GM12891 (cell line): ENCODE measurements around the gene GIMAP8.

Experiments
- DNase-seq: peaks from one replicate; pipeline ENCODE4 v3.0.0; 2011; ENCODE audit warnings: low spot score; ENCODE audit not compliant: insufficient read length
- FAIRE-seq: peaks from 2 replicates; lab custom pipeline; 2011; peaks lifted over from hg19 to GRCh38; lab: Jason Lieb, UNC
- PAX5 ChIP-seq: IDR thresholded peaks from 2 replicates; pipeline ENCODE4 v1.6.1; 2011; ENCODE audit warnings: low read length, moderate library complexity, mild to moderate bottlenecking; ENCODE audit not compliant: insufficient read depth, severe bottlenecking
- POLR2A ChIP-seq: IDR thresholded peaks from 2 replicates; pipeline ENCODE4 v1.6.1; 2011; ENCODE audit warnings: low read depth, low read length, control low read depth
- POLR2AphosphoS5 ChIP-seq: IDR thresholded peaks from 2 replicates; pipeline ENCODE4 v1.6.1; 2011; ENCODE audit warnings: low read depth, low read length, control low read depth
- POU2F2 ChIP-seq: IDR thresholded peaks from 2 replicates; pipeline ENCODE4 v1.6.1; 2011; ENCODE audit warnings: low read depth, mild to moderate bottlenecking, control low read depth, low read length, moderate library complexity
- SPI1 ChIP-seq: IDR thresholded peaks from 2 replicates; pipeline ENCODE4 v1.6.1; 2011; ENCODE audit warnings: low read depth, low read length, control low read depth
- TAF1 ChIP-seq: IDR thresholded peaks from 2 replicates; pipeline ENCODE4 v1.6.1; 2011; ENCODE audit warnings: low read depth, low read length, control low read depth

GIMAP8 gene

GRCh38 chr7:150404805-150405583 lies 45.4 kb upstream of the GIMAP8 start:
- peak; percentile 95 for FAIRE-seq
- DNase-seq: peak; percentile 88
- no peak for TF ChIP-seq SPI1
- peak; percentile 81 for TF ChIP-seq TAF1
- TF ChIP-seq PAX5: no peak
- peak; percentile 32; the same call in 1 of the 2 replicates for TF ChIP-seq POLR2AphosphoS5
- TF ChIP-seq POU2F2: no peak; the same call in 1 of the 2 replicates
- TF ChIP-seq POLR2A: peak; percentile 74

GRCh38 chr7:150405584-150406311 lies 44.7 kb upstream of the GIMAP8 start:
- no peak for TF ChIP-seq POLR2AphosphoS5
- TF ChIP-seq TAF1: no peak
- no peak for TF ChIP-seq SPI1
- no peak for TF ChIP-seq POU2F2
- TF ChIP-seq POLR2A: no peak
- TF ChIP-seq PAX5: no peak
- no peak for FAIRE-seq
- no peak for DNase-seq

- DNase-seq: no peak
- TF ChIP-seq PAX5: no peak
Measured at GRCh38 chr7:150406312-150406566, 44.2 kb upstream of the GIMAP8 start.

GRCh38 chr7:150406567-150407421 lies 43.6 kb upstream of the GIMAP8 start:
- DNase-seq: peak; percentile 62
- FAIRE-seq: peak; percentile 89

More at GRCh38 chr7:150406312-150406566, 44.2 kb upstream of the GIMAP8 start:
- peak; percentile 26 for FAIRE-seq

GRCh38 chr7:150407588-150408392 lies 42.6 kb upstream of the GIMAP8 start:
- FAIRE-seq (no peak), DNase-seq (no peak)
- TF ChIP-seq SPI1 (no peak), PAX5 (no peak), POLR2AphosphoS5 (no peak), POLR2A (no peak), POU2F2 (no peak), TAF1 (no peak)

More at GRCh38 chr7:150406567-150407421, 43.6 kb upstream of the GIMAP8 start:
- TF ChIP-seq SPI1 (peak; percentile 26; the same call in 1 of the 2 replicates), POU2F2 (no peak)

- no peak for TF ChIP-seq PAX5
- no peak for TF ChIP-seq POLR2AphosphoS5
- TF ChIP-seq SPI1: no peak
- TF ChIP-seq TAF1: no peak
- TF ChIP-seq POLR2A: no peak
- TF ChIP-seq POU2F2: no peak
- no peak for FAIRE-seq
Measured at GRCh38 chr7:150408393-150409299, 41.8 kb upstream of the GIMAP8 start.

GRCh38 chr7:150409300-150410030 lies 41.0 kb upstream of the GIMAP8 start:
- FAIRE-seq (no peak), DNase-seq (no peak)
- no peak for TF ChIP-seq TAF1
- no peak for TF ChIP-seq POLR2A
- no peak for TF ChIP-seq PAX5
- no peak for TF ChIP-seq POU2F2
- TF ChIP-seq SPI1: no peak
- TF ChIP-seq POLR2AphosphoS5: no peak

More at GRCh38 chr7:150408393-150409299, 41.8 kb upstream of the GIMAP8 start:
- no peak for DNase-seq
